ENCODE results near the gene PCDHA7.
"Not testable (repeated sequence)": the region's sequence is repeated elsewhere in the genome, so short reads cannot be mapped to it uniquely, and the experiment has no call there.

GRCh38 chr5:140822969-140823368 lies 11.1 kb upstream of the PCDHA7 start:
- TF ChIP-seq CTCF, POLR2A (IDR thresholded peaks at IDR 0.05): not testable (repeated sequence)

Measured in lower leg skin (tissue), 3 donors.